Neutrophil (primary cell): ENCODE results near the gene SLC11A1.
A peak's percentile ranks its signal among the peaks of the same experiment; 100 is the strongest.

Source experiments
- H3K27ac ChIP-seq: fragments of 200-600 bp; sonication (generic); 2 replicates; pipeline ENCODE4 v1.5.1; 2016; ENCODE audit warnings: mild to moderate bottlenecking, moderate library complexity
- H3K27me3 ChIP-seq: fragments of 200-600 bp; sonication (generic); 2 replicates; pipeline ENCODE4 v1.6.0; 2016; ENCODE audit warnings: mild to moderate bottlenecking
- H3K36me3 ChIP-seq: fragments of 200-600 bp; sonication (generic); 2 replicates; pipeline ENCODE4 v1.5.1; 2017
- H3K4me1 ChIP-seq, 2 experiments: fragments of 200-600 bp in 1 of 2; sonication (generic) in 1 of 2; 1 replicate in 1 of 2; 2 replicates in 1 of 2; pipeline versions ENCODE4 v1.5.1 to v1.6.1; 2013 to 2016; ENCODE audit warnings: low read depth in 1 of 2, low read length in 1 of 2, mild to moderate bottlenecking in 1 of 2, moderate library complexity in 1 of 2; ENCODE audit not compliant: control insufficient read depth in 1 of 2, insufficient read depth in 1 of 2
- H3K4me3 ChIP-seq, 2 experiments: fragments of 200-600 bp in 1 of 2; sonication (generic) in 1 of 2; 1 replicate in 1 of 2; 2 replicates in 1 of 2; pipeline ENCODE4 v1.5.1; 2013 to 2016; ENCODE audit warnings: low read depth in 1 of 2, low read length in 1 of 2, mild to moderate bottlenecking in 1 of 2, moderate library complexity in 1 of 2
- H3K9me3 ChIP-seq: fragments of 200-600 bp; sonication (generic); 2 replicates; pipeline ENCODE4 v1.5.1; 2016
- TF ChIP-seq, protein P1 (sequence below): fragments of 200-600 bp; sonication (generic); IDR thresholded peaks from 2 replicates; pipeline ENCODE4 v1.5.1; 2016; ENCODE audit warnings: antibody characterized with exemption

SLC11A1 gene, protein sequence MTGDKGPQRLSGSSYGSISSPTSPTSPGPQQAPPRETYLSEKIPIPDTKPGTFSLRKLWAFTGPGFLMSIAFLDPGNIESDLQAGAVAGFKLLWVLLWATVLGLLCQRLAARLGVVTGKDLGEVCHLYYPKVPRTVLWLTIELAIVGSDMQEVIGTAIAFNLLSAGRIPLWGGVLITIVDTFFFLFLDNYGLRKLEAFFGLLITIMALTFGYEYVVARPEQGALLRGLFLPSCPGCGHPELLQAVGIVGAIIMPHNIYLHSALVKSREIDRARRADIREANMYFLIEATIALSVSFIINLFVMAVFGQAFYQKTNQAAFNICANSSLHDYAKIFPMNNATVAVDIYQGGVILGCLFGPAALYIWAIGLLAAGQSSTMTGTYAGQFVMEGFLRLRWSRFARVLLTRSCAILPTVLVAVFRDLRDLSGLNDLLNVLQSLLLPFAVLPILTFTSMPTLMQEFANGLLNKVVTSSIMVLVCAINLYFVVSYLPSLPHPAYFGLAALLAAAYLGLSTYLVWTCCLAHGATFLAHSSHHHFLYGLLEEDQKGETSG

DNA sequence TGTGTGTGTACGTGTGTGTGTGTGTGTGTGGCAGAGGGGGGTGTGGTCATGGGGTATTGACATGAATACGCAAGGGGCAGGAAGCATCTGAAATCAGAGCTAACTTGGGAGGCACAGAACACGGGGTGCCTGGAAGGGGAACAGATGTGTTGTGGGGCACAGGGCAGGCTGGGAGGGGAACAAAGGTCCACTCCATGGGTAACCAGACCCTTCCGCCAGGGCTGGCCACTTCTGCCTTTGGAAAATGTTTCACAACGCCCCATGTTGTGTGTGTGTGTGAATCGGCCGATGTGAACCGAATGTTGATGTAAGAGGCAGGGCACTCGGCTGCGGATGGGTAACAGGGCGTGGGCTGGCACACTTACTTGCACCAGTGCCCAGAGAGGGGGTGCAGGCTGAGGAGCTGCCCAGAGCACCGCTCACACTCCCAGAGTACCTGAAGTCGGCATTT lies at the start of gene SLC11A1:
Gene SLC11A1 (plus strand): TSS at position 358 of the 451 bp plus-strand sequence. CDS start 96 bp downstream, outside the sequence.
- TF ChIP-seq, protein P1, sequence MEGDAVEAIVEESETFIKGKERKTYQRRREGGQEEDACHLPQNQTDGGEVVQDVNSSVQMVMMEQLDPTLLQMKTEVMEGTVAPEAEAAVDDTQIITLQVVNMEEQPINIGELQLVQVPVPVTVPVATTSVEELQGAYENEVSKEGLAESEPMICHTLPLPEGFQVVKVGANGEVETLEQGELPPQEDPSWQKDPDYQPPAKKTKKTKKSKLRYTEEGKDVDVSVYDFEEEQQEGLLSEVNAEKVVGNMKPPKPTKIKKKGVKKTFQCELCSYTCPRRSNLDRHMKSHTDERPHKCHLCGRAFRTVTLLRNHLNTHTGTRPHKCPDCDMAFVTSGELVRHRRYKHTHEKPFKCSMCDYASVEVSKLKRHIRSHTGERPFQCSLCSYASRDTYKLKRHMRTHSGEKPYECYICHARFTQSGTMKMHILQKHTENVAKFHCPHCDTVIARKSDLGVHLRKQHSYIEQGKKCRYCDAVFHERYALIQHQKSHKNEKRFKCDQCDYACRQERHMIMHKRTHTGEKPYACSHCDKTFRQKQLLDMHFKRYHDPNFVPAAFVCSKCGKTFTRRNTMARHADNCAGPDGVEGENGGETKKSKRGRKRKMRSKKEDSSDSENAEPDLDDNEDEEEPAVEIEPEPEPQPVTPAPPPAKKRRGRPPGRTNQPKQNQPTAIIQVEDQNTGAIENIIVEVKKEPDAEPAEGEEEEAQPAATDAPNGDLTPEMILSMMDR, result peak; percentile 77
- Histone ChIP-seq H3K4me1 (peaks cover 83 to 94% of the 10 kb centered on the region in 2 experiments), H3K27ac (peak within 1 kb of the TSS; percentile 98), H3K36me3 (peaks cover 35% of the 10 kb centered on the region), H3K27me3 (no peaks in the 10 kb centered on the region), H3K9me3 (no peaks in the 10 kb centered on the region), H3K4me3 (peak within 1 kb of the TSS; percentile 76 to 100)

DNA sequence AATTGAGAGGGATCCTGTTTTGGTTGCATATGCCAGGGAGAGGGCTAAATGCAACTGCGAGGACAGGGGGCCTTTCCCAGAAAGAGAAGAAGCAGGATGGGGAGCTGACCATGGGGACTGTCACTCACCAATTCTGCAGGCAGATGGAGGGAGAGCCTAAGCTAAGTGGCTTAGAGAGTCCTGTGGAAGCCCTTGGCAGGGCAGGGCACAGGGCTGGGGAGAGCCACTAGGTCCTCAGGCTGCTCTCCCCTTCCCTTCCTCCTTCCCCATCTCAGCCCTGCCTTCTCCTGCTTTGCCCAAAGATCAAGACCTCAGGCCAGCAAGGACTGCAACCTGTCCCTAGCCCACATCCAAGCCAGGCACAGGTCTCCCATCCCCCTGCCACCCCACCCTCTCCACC lies 49.8 kb upstream of the SLC11A1 start:
- TF ChIP-seq, protein P1, result no peak
- Histone ChIP-seq H3K27me3 (no peaks in the 10 kb centered on the region), H3K27ac (peak overlapping the region; percentile 82), H3K36me3 (no peaks in the 10 kb centered on the region), H3K9me3 (no peaks in the 10 kb centered on the region), H3K4me1 (peaks cover 59 to 68% of the 10 kb centered on the region in 2 experiments), H3K4me3 (peak overlapping the region in 1 of 2 experiments; percentile 20)

DNA sequence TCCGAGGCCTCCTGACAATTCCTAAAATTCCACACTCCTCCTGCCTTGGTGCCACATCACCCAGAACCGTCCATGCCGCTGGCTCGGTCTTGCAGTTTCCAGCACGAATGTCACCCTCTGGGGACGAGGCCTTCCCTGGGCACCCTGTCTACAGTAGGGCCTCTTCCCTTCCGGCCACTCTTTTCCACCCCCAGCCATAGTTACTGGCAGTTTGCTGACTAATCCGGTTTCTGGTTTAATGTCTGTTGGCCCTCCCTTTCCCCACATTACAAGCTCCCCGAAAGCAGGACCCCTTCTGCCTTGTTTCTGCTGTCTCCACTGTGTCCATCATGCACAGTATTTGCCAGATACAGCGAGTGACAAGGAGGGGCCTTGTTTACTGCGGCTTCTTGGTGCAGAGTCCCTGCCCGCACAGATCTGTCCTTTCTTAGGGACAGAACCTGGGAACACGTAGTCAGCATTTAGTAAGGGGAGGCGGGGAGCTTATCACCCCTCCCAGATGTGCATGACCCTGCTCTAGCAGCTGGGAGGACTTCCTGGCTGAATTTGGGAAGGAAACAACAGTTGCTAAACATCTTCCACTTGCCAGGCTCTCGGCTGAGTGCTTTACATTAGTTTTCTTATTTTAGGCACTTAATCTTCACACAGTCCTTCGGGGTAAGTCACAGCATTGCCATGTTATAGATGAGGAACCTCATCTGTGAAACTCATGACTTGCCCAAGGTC lies 49.0 kb upstream of the SLC11A1 start:
- Histone ChIP-seq H3K27ac (peak overlapping the region; percentile 82), H3K4me1 (peaks cover 51 to 60% of the 10 kb centered on the region in 2 experiments), H3K9me3 (no peaks in the 10 kb centered on the region), H3K36me3 (no peaks in the 10 kb centered on the region), H3K4me3 (peak overlapping the region; percentile 20 to 23), H3K27me3 (no peaks in the 10 kb centered on the region)
- TF ChIP-seq, protein P1, result no peak

DNA sequence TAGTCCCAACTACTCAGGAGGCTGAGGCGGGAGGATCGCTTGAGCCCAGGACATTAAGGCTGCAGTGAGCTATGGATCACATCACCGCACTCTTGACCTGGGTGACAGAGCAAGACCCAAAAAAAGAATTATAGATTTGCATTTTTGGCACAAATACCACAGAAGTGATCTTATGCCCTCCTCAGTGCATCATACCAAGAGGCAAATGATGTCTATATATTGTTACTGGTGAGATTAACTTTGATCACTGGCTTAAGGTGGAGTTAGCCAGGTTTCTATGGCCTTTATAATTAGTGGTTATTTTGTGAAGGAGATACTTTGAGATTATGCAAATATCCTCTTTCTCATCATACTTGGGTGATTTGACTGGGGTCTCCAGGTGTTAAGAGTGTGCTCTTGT lies 47.5 kb upstream of the SLC11A1 start:
- Histone ChIP-seq H3K27me3 (no peaks in the 10 kb centered on the region), H3K4me1 (peaks cover 38 to 46% of the 10 kb centered on the region in 2 experiments), H3K9me3 (no peaks in the 10 kb centered on the region), H3K36me3 (no peaks in the 10 kb centered on the region), H3K4me3 (no peak overlapping the region), H3K27ac (no peak overlapping the region)
- TF ChIP-seq, protein P1, result no peak

DNA sequence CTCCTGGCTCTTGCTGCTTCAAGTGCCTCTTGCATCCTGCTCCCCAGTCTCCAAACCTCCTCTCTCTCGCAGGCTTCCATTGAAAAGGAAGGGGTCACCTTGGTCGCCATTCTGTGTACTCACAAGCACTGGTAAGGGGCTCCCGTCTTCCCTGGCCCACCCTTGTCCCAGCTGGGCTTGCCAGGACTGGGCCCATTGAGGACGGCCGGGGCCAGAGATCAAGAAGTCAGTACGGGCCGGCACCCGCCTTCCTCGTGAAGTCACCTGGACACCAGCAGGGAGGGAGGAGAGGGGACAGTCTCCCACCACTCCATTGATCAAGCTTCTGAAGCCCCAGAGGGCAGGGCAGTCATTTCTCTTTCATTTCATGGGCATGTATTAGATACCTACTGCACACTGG lies 41.4 kb upstream of the SLC11A1 start:
- Histone ChIP-seq H3K4me1 (no peaks in the 10 kb centered on the region), H3K27ac (no peak overlapping the region), H3K27me3 (no peaks in the 10 kb centered on the region), H3K36me3 (no peaks in the 10 kb centered on the region), H3K9me3 (no peaks in the 10 kb centered on the region), H3K4me3 (no peak overlapping the region)
- TF ChIP-seq, protein P1, result no peak
